Thoracic aorta (tissue), 2 donors: ENCODE results near the gene TAS2R1. TPM values are rescaled to one million over a fixed set of nuclear protein-coding genes. Genes with fewer than 3 reads are reported as not detected.

Experiments
- ATAC-seq: fragments of 150-250 bp; one replicate; pipeline ENCODE4 v1.8.0; 2017; ENCODE audit warnings: low read depth; ENCODE audit not compliant: insufficient number of reproducible peaks, low FRiP score
- DNase-seq: peaks from one replicate; pipeline ENCODE4 v3.0.0-alpha.2; 2020; ENCODE audit warnings: low spot score
- H3K27ac ChIP-seq, 2 donors: fragments of 200-600 bp; sonication (generic); 1 replicate in 1 of 2; 2 replicates in 1 of 2; pipeline ENCODE4 v1.5.1; 2016; ENCODE audit warnings: mild to moderate bottlenecking in 2 of 2, moderate library complexity in 2 of 2
- H3K27me3 ChIP-seq: fragments of 200-600 bp; sonication (generic); replicated peaks from 2 replicates; pipeline ENCODE4 v1.6.0; 2016; ENCODE audit warnings: mild to moderate bottlenecking; ENCODE audit not compliant: insufficient read depth
- H3K36me3 ChIP-seq: fragments of 200-600 bp; sonication (generic); one replicate; pipeline ENCODE4 v1.5.1; 2016
- H3K4me1 ChIP-seq, 2 donors: fragments of 200-600 bp; sonication (generic); 1 replicate in 1 of 2; 2 replicates in 1 of 2; pipeline versions ENCODE4 v1.5.1 to v1.6.0; 2016; ENCODE audit warnings: low read depth in 2 of 2, mild to moderate bottlenecking in 1 of 2; ENCODE audit not compliant: control insufficient read depth in 1 of 2
- H3K4me3 ChIP-seq: fragments of 200-600 bp; sonication (generic); 2 replicates; pipeline ENCODE4 v1.5.1; 2016; ENCODE audit warnings: mild to moderate bottlenecking
- H3K9me3 ChIP-seq: fragments of 200-600 bp; sonication (generic); 2 replicates; pipeline ENCODE4 v1.5.1; 2016
- CTCF ChIP-seq: fragments of 200-600 bp; sonication (generic); IDR thresholded peaks from one replicate; pipeline ENCODE4 v1.5.1; 2019; ENCODE audit warnings: antibody characterized with exemption
- total RNA-seq, 2 donors: library from RNA; depleted of rRNA; stranded (reverse); fragments of >200 nt; gene quantifications; one replicate each; pipeline versions ENCODE4 v1.1.0 to v1.2.3, GENCODE V29; 2016

TAS2R1 gene
- total RNA-seq, 2 donors from 2014 or later, result not detected

DNA sequence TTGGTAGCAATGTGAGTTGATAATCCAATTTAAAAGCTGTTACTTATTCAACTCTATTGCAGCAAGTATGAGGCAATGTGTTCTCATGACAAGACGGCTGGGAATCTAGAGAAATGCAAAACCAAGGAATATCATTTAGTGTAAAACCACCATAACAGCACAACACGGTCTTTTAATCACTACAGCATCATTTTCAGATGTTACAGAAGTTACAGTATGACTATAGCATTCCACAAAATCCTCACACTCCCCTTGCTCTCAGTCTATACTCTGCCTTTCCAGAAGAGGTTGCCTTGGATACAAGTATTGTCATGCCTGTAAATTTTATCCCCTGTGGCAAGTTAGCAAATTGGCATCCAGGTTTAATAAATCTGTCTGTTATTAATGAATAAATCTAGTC lies 28.6 kb upstream of the TAS2R1 start:
- ATAC-seq (no peak), DNase-seq (no peak)
- H3K4me3 ChIP-seq, result no peak overlapping the region
- H3K9me3 ChIP-seq, result no peaks in the 10 kb centered on the region
- H3K27me3 ChIP-seq, result no peaks in the 10 kb centered on the region
- peaks cover 4 to 11% of the 10 kb centered on the region in 2 donors for H3K4me1 ChIP-seq
- TF ChIP-seq CTCF, result no peak
- H3K36me3 ChIP-seq, result no peaks in the 10 kb centered on the region
- no peak overlapping the region for H3K27ac ChIP-seq

- no peak for DNase-seq
- TF ChIP-seq CTCF, result no peak
- Histone ChIP-seq H3K4me1 (peaks cover 4 to 13% of the 10 kb centered on the region in 2 donors), H3K27ac (no peak overlapping the region), H3K4me3 (no peak overlapping the region), H3K27me3 (no peaks in the 10 kb centered on the region), H3K36me3 (no peaks in the 10 kb centered on the region), H3K9me3 (no peaks in the 10 kb centered on the region)
- ATAC-seq, result no peak
Measured at GRCh38 chr5:9657819-9658218, 27.7 kb upstream of the TAS2R1 start.

DNA sequence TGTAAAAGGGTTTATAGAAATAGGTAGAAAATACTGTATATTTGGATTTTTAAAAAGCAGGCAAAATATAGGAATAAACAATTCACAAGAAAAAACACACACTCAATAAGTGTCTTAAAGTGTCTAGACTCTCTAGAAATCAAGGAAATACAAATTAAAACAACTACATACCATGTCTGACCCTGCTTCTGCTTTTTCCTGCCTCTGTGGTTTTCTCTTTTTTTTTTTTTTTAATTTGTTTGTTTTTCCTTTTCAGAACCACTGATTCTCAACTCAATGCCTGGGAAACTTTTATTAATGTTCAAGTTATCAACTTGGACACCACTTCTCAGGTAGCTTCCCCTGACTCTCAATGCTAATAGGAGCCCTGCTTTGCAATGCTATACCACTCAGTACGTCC lies 25.5 kb upstream of the TAS2R1 start:
- no peaks in the 10 kb centered on the region for H3K36me3 ChIP-seq
- H3K4me1 ChIP-seq, result peaks cover 4 to 13% of the 10 kb centered on the region in 2 donors
- no peak overlapping the region for H3K4me3 ChIP-seq
- no peaks in the 10 kb centered on the region for H3K27me3 ChIP-seq
- no peaks in the 10 kb centered on the region for H3K9me3 ChIP-seq
- H3K27ac ChIP-seq, result no peak overlapping the region
- TF ChIP-seq CTCF, result no peak
- ATAC-seq, result no peak
- no peak for DNase-seq

DNA sequence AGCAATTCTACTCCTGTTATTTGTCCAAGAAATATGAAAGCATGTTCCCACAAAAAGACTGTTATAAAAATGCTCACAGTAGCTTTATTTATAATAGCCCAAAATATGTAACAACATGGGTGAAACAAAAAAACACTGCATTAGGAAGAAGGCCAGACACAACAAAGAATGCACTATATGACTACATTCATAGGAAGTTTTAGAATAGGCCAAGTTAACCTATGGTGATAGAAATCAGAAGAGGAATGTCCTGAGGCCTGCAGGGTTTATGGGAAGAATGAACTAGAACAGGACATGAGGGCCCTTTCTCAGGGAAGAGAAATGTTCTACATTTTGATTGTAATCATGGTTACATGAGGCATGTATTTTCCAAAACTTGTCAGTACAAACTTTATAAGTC lies 24.7 kb upstream of the TAS2R1 start:
- Histone ChIP-seq H3K36me3 (no peaks in the 10 kb centered on the region), H3K4me3 (no peak overlapping the region), H3K9me3 (no peaks in the 10 kb centered on the region), H3K27me3 (no peaks in the 10 kb centered on the region), H3K27ac (no peak overlapping the region), H3K4me1 (peaks cover 4 to 13% of the 10 kb centered on the region in 2 donors)
- ATAC-seq, result no peak
- TF ChIP-seq CTCF, result no peak
- no peak for DNase-seq

GRCh38 chr5:9653811-9654210 lies 23.7 kb upstream of the TAS2R1 start:
- Histone ChIP-seq H3K36me3 (no peaks in the 10 kb centered on the region), H3K27ac (no peak overlapping the region), H3K4me1 (peaks cover 4 to 13% of the 10 kb centered on the region in 2 donors), H3K27me3 (no peaks in the 10 kb centered on the region), H3K4me3 (no peak overlapping the region), H3K9me3 (no peaks in the 10 kb centered on the region)
- no peak for TF ChIP-seq CTCF
- peak; percentile 50 for ATAC-seq
- peak; percentile 9 for DNase-seq
